Motor neuron (in vitro differentiated cells): Measurements from ENCODE around the gene KLHL36. TPM values are rescaled to one million over a fixed set of nuclear protein-coding genes. Genes with fewer than 3 reads are reported as not detected.
"Not testable (repeated sequence)": the region's sequence is repeated elsewhere in the genome, so short reads cannot be mapped to it uniquely, and the experiment has no call there.

Experiments
- ATAC-seq, 8 experiments: fragments of 200-7000 bp; cut with Tn5 transposase; replicated peaks in 6 of 8; 2 replicates each; pipeline ENCODE4 v1.8.0; 2021; ENCODE audit warnings: mild to moderate bottlenecking in 8 of 8, moderate library complexity in 8 of 8
- H3K27ac ChIP-seq, 2 donors: fragments of 250-450 bp; sonication (Bioruptor Pico); 2 replicates each; pipeline ENCODE4 v1.9.0; 2021; ENCODE audit warnings: antibody characterized with exemption in 2 of 2, mild to moderate bottlenecking in 2 of 2, moderate library complexity in 1 of 2
- H3K4me1 ChIP-seq, 2 donors: fragments of 250-450 bp; sonication (Bioruptor Pico); replicated peaks in 1 of 2; 2 replicates each; pipeline ENCODE4 v1.6.1; 2021; ENCODE audit warnings: antibody characterized with exemption in 2 of 2, mild to moderate bottlenecking in 2 of 2, moderate library complexity in 1 of 2
- H3K4me3 ChIP-seq, 5 donors: fragments of 250-450 bp; sonication (Bioruptor Pico); 2 replicates each; pipeline ENCODE4 v1.9.0; 2021; ENCODE audit warnings: antibody characterized with exemption in 5 of 5, mild to moderate bottlenecking in 5 of 5, moderate library complexity in 4 of 5
- WGBS, 10 experiments: fragments of 450-650 bp; shearing (Covaris generic); methylation state at CpG; one replicate each; pipeline ENCODE4 v1.0.0; 2022; 5-methylcytosine and 5-hydroxymethylcytosine counted together
- in situ Hi-C, 9 experiments: fragments of 400-800 bp; cut with MboI; loops; one replicate each; pipeline ENCODE4 v1.15.0; 2021; ENCODE audit warnings: low sequenced_read_pairs in 9 of 9, low pct_unique_long_range_greater_than_20kb in 2 of 9; ENCODE audit not compliant: unreplicated experiment in 9 of 9
- total RNA-seq, 8 experiments: library from RNA; unstranded; fragments of 300-600 nt; gene quantifications; 2 replicates each; pipeline versions ENCODE4 v1.2.3 to v1.2.4, GENCODE V29; 2022

The KLHL36 gene
- total RNA-seq, 8 experiments from 2014 or later = 13.2 to 41.5 (median 22.3) TPM

- Histone ChIP-seq H3K4me1 (peaks cover 32 to 38% of the 10 kb centered on the region in 2 donors), H3K4me3 (peak within 1 kb of the TSS; percentile 68 to 97 (median 76)), H3K27ac (peak within 1 kb of the TSS; percentile 65 to 89)
- in situ Hi-C loops = loop anchor here in 7 of 9 experiments (10.0 to 25.0 kb wide), 2 partner anchors 103 to 106 kb away; partner anchors contain the start of gene MEAK7 (in 6 of the 7)
- 0% methylated on average over 2 to 14 of the region's 76 CpGs; no CpG with 5 or more reads in 8 of the 10 experiments for WGBS, 10 experiments
- peak; percentile 75 to 93 (median 82) for ATAC-seq
Observed at GRCh38 chr16:84617791-84618580, 30.3 kb upstream of the KLHL36 start, which contains the start of gene COTL1. TSS of gene COTL1 (minus strand) at chr16:84618078. CDS start at chr16:84617914, 164 bp downstream.

- peak overlapping the region; percentile 65 to 89 for H3K27ac ChIP-seq
Observed at GRCh38 chr16:84618581-84619460, 29.5 kb upstream of the KLHL36 start.

GRCh38 chr16:84620913-84621312 lies 27.4 kb upstream of the KLHL36 start:
- 44 to 100% (median 88%) methylated on average over 1 to 8 of the region's 10 CpGs; no CpG with 5 or more reads in 4 of the 10 experiments for WGBS, 10 experiments
- in situ Hi-C loops = loop anchor here in 7 of 9 experiments (10.0 to 25.0 kb wide), 2 partner anchors 106 to 109 kb away; partner anchors contain the start of gene MEAK7 (in 6 of the 7)
- H3K27ac ChIP-seq, ATAC-seq, H3K4me3 ChIP-seq: not testable (repeated sequence)
- H3K4me1 ChIP-seq = peaks cover 11 to 13% of the 10 kb centered on the region in 2 donors

More at GRCh38 chr16:84618581-84619460, 29.5 kb upstream of the KLHL36 start:
- H3K4me3 ChIP-seq = peak overlapping the region in 3 of 5 donors; percentile 4 to 23 (median 14)
- in situ Hi-C loops = loop anchor here in 7 of 9 experiments (10.0 to 25.0 kb wide), 2 partner anchors 104 to 107 kb away; partner anchors contain the start of gene MEAK7 (in 6 of the 7)
- ATAC-seq = peak in 7 of 8 experiments; percentile 46 to 65 (median 54)
- H3K4me1 ChIP-seq = peaks cover 29 to 34% of the 10 kb centered on the region in 2 donors
- 2 to 100% (median 41%) methylated on average over 1 to 9 of the region's 12 CpGs for WGBS, 10 experiments

- peaks cover 2 to 4% of the 10 kb centered on the region in 2 donors for H3K4me1 ChIP-seq
- 53 to 89% (median 73%) methylated on average over 3 to 6 of the region's 6 CpGs for WGBS, 10 experiments
- no peak overlapping the region for H3K27ac ChIP-seq
- no peak overlapping the region for H3K4me3 ChIP-seq
- no peak for ATAC-seq
- in situ Hi-C loops = loop anchor here in 1 of 9 experiments (10.0 kb wide), 1 partner anchor 111 kb away; no protein-coding TSS in a partner anchor
Observed at GRCh38 chr16:84625556-84625955, 22.8 kb upstream of the KLHL36 start.

GRCh38 chr16:84628226-84628731 lies 20.0 kb upstream of the KLHL36 start:
- in situ Hi-C loops = loop anchor here in 1 of 9 experiments (10.0 kb wide), 1 partner anchor 113 kb away; no protein-coding TSS in a partner anchor
- Histone ChIP-seq H3K4me3 (no peak overlapping the region), H3K27ac (no peak overlapping the region)

DNA sequence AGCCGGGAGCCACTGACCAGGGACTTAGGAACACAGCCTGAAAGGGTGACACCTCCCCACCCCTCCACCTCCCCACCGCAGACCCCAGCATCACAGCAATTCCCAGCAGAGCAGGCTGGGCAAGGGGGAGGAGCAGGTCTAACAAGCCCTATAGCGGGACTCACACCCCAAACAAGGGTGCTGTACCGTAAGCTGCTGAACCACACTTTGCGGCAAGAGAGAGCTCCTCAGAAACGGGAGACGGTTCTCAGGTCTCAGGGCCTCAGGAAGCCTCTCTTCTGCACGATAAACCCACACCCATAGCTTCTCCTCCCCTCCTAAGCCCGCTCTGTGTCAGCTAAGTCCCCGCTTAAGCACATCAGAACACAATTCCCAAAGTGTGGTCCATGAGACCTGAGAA lies 18.7 kb upstream of the KLHL36 start:
- Histone ChIP-seq H3K4me1 (no peaks in the 10 kb centered on the region), H3K27ac (no peak overlapping the region), H3K4me3 (no peak overlapping the region)
- no peak for ATAC-seq
- in situ Hi-C loops = loop anchor here in 1 of 9 experiments (10.0 kb wide), 1 partner anchor 115 kb away; no protein-coding TSS in a partner anchor
- 54 to 100% (median 100%) methylated on average over 1 to 5 of the region's 10 CpGs; no CpG with 5 or more reads in 7 of the 10 experiments for WGBS, 10 experiments

More at GRCh38 chr16:84628226-84628731, 20.0 kb upstream of the KLHL36 start:
- WGBS, 10 experiments = 13 to 70% (median 61%) methylated on average over 2 to 7 of the region's 7 CpGs; no CpG with 5 or more reads in 1 of the 10 experiments
- peak in 1 of 8 experiments; percentile 15 for ATAC-seq
- H3K4me1 ChIP-seq = no peaks in the 10 kb centered on the region

DNA sequence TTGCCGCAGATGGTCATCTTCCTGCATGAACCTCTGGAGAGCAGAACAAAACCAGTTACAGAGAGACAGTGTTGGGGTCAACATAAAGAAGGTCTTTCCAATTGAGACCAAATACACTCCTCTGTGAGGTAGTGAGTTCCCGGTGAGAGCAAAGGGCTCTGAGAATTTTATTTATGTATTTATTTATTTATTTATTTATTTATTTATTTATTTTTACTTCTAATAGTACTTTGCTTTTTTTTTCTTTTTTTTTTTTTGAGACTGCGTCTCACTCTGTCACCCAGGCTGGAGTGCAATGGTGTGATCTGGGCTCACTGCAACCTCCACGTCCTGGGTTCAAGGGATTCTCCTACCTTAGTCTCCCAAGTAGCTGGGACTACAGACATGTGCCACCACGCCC lies 18.3 kb upstream of the KLHL36 start:
- WGBS, 10 experiments = 54 to 98% (median 80%) methylated on average over 1 to 5 of the region's 5 CpGs; no CpG with 5 or more reads in 1 of the 10 experiments
- ATAC-seq = no peak
- in situ Hi-C loops = no loop called here
- Histone ChIP-seq H3K4me3 (no peak overlapping the region), H3K4me1 (no peaks in the 10 kb centered on the region), H3K27ac (no peak overlapping the region)

- in situ Hi-C loops = no loop called here
- H3K4me3 ChIP-seq = no peak overlapping the region
- WGBS, 10 experiments = 69 to 100% (median 93%) methylated on average over 1 to 10 of the region's 16 CpGs
Observed at GRCh38 chr16:84630446-84631152, 17.7 kb upstream of the KLHL36 start.

DNA sequence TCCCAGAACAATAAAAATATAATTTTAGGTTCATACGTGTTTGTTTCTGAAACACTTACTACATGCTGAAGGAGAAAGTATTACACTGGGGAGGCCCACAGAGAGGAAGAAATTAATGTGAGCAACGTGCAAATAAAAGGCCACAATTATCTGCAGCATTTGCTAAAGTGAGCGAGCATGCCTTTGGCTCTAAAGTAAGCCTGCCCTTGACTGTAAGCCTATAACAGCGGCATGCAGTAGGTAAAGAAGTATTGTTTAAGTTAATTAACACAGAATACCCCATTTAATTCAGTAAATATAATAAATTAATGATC lies 17.2 kb upstream of the KLHL36 start:
- 52 to 95% (median 81%) methylated on average over 2 to 4 of the region's 4 CpGs for WGBS, 10 experiments
- in situ Hi-C loops = no loop called here
- H3K4me1 ChIP-seq = no peaks in the 10 kb centered on the region
- ATAC-seq = no peak
- H3K27ac ChIP-seq = no peak overlapping the region
- no peak overlapping the region for H3K4me3 ChIP-seq

More at GRCh38 chr16:84630446-84631152, 17.7 kb upstream of the KLHL36 start:
- no peak for ATAC-seq
- Histone ChIP-seq H3K27ac (no peak overlapping the region), H3K4me1 (no peaks in the 10 kb centered on the region)

DNA sequence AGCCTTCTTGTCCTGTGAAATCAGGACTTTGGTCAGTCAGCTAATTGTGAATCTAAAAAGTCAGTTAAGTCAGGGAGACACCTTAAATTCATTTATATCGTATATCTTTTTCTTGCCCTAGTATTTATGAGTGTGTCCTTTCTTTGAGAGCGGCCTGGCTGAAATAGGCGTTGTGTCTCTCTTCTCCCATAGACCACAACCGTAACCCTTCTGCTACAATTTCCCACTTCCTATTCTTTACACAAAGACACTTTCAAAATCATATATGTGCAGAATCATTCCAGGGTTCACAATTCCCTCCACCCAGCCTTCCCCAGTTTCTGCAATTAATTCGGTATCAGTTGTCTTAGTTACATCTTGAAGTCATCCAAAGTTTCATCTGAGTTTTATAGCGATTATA lies 16.4 kb upstream of the KLHL36 start:
- H3K4me3 ChIP-seq = no peak overlapping the region
- 51 to 94% (median 85%) methylated on average over 1 to 6 of the region's 6 CpGs for WGBS, 10 experiments
- H3K4me1 ChIP-seq = no peaks in the 10 kb centered on the region
- no peak for ATAC-seq
- in situ Hi-C loops = no loop called here
- no peak overlapping the region for H3K27ac ChIP-seq

DNA sequence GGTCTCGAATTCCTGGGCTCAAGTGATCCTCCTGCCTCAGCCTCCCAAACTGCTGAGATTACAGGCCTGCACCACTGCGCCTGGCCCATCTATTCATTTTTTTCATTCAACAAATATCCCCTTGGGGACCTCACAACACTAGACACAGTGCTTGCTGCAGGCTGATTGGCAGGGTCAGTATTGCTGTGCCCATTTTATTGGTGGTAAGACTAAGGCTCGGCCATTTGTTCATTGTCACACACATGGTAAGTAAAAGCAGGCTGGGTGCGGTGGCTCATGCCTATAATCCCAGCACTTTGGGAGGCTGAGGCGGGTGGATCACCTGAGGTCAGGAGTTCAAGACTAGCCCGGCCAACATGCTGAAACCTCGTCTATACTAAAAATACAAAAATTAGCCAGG lies 15.4 kb upstream of the KLHL36 start:
- H3K4me1 ChIP-seq, H3K27ac ChIP-seq, ATAC-seq, H3K4me3 ChIP-seq, in situ Hi-C loops: not testable (repeated sequence)
- WGBS, 10 experiments = 59 to 100% (median 91%) methylated on average over 1 to 6 of the region's 7 CpGs; no CpG with 5 or more reads in 2 of the 10 experiments

GRCh38 chr16:84633622-84634021 lies 14.7 kb upstream of the KLHL36 start:
- in situ Hi-C loops = no loop called here
- ATAC-seq = no peak
- H3K27ac ChIP-seq = no peak overlapping the region

More at GRCh38 chr16:84633622-84634021, 14.7 kb upstream of the KLHL36 start:
- Histone ChIP-seq H3K4me1 (peaks cover 4% of the 10 kb centered on the region in 2 donors), H3K4me3 (no peak overlapping the region)
- WGBS, 10 experiments = 51 to 100% (median 78%) methylated on average over 1 to 9 of the region's 9 CpGs; no CpG with 5 or more reads in 3 of the 10 experiments
